Hematopoietic multipotent progenitor cell treated with erythropoietin and hydrocortisone succinate and interleukin-3 and kit ligand, for 8 days (in vitro differentiated cells): Measurements from ENCODE around the gene CFAP119.

Experiments
- DNase-seq: peaks from one replicate; pipeline ENCODE4 v3.0.0-alpha.2; 2015

Gene CFAP119

DNA sequence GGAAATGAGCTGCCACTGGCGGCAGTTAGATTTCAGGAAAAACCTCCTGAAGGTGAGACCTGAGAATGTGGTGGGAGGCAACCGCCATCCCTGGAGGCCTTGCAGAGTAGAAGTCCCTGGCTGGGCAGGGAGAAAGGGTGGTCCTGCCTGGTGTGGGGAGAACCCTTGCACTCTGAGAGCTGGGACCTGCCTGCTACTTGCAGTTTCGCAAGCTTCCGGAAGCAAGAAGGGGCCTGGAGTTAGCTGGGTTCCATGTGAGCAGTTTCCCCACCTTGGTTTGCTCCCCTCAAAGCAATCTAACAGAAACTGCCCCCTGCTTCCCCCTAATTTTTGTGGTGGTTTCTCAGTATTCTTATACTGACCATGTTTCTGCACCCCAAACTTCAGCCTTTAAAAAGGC, 18.7 kb upstream of the CFAP119 start:
- DNase-seq = no peak

DNA sequence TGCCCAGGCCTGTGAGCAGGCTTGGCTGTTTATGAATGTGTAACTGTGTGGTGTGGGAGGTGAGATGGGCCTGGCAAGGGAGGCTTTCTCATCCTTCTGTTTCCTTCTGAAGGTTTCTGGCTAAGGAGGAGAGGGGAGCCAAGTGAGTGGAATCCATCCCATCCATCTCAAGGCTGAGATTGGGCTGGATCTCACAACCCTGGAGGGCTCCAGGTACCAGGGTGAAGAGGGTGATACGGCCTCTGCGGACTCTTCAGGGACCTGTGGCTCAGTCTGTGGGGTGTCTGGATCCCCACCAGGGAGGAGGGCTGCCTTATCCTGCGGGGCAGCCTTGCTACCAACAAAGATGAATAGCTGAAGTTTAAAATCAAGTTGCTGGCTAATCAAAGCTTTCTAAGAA, 18.2 kb upstream of the CFAP119 start:
- DNase-seq = no peak

DNA sequence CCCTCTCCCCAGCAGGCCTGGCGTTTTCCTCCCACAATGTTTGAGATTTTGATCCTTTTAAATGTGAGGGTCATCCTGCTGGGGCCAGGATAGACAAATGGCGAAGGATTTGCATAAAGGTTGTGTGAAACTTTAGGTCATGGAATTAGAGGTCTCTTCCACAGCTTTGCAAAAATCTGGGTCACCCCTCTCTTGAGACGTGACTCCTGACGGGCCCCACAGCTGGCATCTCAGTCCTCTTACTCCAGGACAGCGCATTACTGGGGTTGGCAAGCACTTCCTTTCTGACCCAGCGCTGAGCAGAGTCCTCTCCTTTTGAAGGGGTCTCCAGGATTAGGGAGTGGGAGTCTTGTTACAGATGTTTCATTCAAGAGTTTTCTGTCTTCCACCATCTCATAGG, 17.7 kb upstream of the CFAP119 start:
- no peak for DNase-seq

DNA sequence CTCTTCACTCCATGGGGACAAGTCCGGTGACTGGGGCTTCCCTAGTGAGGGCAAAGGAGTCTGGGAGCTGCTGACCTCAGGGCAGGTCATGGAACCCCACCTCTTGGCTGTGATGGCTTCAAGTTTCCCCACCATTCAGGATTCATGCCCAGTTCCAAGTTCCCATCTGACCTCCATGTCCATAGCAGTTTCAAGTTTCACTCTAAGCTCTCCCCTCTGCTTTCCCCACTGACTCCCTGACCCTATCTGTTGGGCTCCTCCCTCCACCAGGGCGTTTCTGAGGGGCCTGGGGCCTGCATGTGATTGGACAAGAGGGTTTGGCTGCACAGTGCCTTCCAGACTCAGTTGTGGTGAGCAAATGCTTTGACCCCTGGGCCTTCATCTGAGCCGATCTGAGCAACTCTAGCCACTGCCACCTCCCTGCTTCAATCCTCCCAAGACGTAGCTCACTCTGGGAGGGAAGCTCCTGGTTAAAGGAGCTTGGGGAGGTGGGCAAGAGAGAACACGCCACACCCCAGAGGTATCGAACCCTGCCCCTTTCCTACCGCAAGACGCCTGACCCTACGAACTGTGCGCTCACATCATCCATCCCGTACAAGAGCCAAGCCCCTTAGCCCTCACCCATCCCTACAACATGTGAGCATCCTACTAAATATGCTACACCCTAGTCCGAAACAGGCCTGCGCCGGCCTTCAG, 16.8 kb upstream of the CFAP119 start:
- DNase-seq = peak; percentile 41

DNA sequence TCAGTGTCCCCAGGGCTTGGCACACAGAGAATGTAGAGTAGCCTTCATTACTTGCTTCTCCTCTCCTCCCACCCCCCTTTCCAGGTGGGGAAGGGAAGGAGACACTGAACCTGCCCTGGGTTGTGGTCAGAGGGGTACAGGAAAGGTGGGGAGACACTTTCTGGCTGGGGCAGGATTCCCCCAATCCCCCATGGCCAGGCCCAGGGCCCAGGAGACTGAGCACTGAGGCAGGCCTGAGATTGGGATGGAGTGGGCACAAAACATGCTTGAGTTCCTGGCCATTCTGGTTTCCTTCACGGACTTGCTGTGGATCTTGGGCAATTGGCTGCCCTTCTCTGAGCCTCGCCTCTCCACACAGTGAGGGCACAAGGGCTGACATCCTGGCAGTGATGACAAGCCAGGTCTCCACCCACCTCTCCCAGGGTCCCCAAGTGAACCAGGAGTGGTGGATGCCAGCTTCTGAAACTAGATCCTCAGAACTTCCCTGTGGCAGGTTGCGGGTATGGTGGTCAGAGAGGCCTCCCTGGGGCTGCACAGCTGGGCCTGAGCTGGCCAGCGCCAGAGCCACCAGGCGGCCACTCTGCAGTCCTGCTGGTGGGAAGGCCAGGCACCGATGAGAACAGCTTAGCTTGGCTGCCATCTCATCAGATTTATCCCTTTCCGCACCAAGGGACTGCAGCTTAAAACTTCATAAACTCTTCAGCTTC, 15.9 kb upstream of the CFAP119 start:
- no peak for DNase-seq

DNA sequence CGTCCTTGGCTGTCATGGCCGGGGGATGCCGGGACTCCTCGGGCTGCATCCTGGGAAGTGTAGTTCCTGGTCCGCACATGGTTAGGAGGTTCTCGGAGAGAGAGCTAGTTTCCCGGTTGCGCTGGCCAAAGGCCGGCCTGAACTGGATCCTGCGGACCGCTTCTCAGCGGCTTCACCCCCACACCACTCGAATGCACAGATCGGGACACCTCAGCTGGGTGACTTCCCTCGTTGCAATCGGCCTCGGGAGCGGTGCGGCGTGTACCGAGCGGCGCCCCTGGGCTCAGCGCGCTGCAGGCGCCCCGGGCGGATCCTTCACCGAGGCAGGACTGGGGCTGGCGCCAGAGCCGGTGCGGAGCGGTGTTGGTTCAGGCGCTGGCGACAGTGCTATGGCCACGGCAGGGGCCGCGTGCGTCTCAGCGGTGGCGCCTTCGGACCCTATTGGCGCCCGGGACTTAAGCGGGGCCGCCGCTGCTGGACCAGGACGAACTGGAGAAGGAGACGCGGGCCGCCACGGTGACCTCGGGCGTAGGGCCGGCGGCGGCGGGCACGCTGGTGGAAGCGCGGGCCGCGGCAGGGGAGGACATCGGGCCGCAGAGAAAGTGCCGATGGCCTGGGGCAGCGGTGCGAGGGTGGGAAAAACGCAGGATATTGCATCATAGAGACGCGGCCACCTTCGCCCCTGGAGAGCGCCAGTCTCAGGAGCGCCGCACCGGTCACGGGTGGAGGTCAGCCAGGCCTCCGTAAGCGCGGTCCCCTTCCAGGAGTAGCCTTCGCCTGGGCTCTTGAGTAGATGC, 13.7 kb upstream of the CFAP119 start:
- DNase-seq = peak; percentile 87

DNA sequence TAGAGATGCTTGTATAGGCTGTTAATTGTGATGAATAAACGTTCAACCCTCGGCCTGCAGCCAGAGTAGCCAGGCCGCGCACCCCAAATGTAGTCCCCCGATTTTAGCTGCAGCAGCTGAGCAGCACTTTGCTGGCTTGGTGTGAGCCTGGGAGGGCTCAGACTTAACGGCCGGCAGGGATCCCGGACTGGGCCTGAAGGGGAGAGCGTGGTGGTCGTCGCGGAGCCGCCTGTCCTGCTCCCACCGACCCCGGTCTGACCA, 13.2 kb upstream of the CFAP119 start:
- no peak for DNase-seq

DNA sequence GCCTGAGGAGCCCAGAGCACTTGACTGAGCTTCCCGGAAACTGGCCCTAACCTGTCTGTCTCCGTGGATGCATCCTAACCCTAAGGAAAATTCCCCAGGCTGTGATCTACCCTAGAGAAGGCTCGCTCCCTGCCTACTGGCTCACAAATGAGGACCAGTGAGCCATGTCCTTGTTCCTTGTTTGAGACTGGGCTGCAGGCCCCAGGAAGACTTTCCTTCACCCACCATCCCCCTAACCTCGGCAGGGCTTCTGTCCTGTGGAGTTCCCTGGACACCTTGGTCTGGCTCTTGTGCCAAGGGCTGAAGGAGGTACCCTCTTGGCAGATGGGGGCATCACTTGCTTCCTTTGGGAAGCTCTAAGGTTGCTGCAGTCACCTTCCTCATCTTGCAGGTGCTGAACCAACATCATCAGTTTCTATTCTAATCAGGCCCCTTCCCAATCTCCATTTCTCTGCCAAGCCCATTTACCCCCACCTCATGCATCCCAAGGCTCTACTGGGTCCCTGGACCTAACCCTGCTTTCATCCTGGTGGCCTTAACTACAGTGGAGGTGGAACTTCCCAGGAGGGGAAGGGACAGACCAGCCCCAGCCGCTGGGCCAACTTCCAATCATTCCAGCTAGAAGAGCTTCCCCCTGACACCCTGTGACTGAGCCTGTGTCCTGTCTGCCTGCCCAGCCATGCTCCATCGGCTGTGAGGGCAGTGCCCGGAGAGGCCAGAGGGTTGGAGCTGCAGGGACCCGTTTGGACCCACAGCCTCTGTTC, 12.7 kb upstream of the CFAP119 start:
- no peak for DNase-seq

DNA sequence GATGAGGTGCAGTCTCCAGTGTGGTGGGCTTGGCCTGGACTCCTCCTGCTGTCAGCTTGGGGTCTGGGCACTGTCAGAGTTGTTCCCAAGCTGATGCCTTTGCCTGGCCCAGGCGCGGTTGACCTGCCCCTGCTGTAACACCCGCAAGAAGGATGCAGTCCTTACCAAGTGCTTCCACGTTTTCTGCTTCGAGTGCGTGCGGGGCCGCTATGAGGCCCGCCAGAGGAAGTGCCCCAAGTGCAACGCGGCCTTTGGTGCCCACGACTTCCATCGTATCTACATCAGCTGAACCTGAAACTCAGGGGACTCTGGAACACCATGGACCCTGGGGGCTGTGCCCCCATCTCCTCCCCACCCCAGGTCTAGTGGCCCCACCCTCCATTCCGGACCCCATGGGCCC, 12.0 kb upstream of the CFAP119 start:
- DNase-seq = no peak

DNA sequence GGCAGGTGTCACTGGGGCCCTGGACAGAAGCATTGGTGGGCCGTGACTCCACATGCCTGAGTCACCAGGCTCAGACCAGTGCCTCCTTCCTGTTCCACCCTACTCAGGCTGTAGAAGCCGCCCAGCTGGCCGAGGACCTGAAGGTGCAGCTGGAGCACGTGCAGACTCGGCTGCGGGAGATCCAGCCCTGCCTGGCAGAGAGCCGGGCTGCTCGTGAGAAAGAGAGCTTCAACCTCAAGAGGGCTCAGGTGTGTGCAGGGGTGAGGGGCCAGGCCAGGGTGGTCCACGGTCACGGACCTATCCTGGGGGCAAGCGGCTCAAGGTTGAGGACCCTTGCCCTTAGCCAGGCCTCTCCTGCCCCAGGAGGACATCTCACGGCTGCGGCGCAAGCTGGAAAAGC, 9.9 kb upstream of the CFAP119 start:
- DNase-seq = no peak

DNA sequence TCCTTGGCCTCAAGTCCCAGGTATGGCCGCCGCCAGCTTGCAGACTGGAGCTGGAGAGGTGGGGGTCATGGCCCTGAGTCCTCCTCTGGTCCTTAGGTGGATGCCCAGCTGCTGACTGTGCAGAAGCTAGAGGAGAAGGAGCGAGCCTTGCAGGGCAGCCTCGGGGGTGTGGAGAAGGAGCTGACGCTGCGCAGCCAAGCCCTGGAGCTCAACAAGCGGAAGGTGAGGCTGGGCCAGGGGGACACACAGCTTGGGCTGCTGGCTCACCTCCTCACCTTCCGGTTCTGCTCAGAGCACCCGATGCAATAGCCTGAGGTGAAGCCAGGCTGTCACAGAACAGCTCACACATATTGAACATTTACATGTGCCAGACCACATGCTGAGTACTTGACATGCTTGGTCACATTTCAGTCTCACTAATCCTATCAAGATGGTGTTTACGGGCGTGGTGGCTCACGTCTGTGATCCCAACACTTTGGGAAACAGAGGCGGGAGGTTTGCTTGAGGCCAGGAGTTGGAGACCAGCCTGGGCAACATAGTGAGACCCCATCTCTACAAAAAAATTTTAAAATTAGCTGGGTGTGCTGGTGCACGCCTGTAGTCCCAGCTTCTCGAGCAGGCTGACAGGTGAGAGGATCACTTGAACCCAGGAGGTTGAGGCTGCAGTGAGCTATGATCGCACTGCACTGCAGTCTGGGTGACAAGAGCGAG, 7.7 kb upstream of the CFAP119 start:
- no peak for DNase-seq

DNA sequence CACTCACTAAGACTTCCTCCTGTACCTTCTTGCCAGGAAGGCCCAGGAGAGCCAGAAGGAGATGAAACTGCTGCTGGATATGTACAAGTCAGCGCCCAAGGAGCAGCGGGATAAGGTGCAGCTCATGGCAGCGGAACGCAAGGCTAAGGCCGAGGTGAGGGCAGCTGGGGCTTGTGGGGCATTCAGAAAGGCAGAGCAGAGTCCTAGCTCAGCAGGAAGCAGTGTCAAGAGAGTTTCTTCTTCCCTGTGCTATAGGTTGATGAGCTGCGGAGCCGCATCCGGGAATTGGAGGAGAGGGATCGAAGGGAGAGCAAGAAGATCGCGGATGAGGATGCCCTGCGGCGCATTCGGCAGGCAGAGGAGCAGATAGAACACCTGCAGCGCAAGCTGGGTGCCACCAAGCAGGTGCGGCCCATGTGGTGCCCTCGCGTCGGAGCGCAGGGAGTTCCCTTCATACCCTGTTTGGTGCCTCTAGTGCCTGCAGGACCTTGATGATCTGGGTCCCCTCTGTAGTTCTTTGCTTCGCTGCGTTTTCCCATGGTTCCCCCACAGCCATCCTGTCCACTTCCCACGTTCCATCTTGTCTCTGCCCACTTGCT, 6.8 kb upstream of the CFAP119 start:
- DNase-seq = no peak

DNA sequence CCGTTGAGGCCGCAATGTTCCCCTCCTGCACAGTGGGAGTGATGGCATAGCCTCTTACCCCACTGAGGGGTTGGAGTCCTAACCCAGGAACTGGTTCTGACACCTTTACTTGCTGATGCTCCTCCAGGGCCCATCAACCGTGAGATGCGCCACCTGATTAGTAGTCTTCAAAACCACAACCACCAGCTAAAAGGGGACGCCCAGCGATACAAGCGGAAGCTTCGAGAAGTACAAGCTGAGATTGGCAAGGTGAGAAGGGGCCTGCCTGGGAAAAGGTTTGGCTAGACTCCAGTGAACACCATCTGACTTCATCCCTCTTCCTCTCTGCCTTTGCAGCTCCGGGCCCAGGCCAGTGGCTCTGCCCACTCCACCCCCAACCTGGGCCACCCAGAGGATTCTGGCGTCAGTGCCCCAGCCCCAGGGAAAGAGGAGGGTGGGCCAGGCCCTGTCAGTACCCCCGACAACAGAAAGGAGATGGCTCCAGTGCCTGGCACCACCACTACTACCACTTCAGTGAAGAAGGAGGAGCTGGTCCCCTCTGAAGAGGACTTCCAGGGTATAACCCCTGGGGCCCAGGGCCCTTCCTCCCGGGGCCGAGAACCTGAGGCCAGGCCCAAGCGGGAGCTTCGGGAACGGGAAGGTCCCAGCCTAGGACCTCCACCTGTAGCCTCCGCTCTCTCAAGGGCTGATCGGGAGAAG, 6.1 kb upstream of the CFAP119 start:
- no peak for DNase-seq

DNA sequence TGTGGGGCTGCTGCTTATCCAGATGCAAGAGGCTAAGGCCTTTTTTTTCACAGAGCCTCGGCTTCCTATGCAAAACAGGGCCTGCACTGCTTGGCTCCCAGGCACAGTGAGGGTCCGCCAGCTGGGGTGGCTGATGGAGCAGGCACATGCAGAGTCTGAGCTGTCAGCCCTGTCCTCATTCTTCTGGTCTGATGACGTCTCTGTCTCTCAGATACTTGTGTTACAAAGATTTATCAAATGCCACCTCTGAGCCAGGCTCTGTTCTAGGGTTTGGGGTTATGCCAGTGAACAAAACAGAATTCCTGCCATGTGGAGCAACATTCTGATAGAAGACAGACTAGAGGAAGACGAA, 5.0 kb upstream of the CFAP119 start:
- no peak for DNase-seq

DNA sequence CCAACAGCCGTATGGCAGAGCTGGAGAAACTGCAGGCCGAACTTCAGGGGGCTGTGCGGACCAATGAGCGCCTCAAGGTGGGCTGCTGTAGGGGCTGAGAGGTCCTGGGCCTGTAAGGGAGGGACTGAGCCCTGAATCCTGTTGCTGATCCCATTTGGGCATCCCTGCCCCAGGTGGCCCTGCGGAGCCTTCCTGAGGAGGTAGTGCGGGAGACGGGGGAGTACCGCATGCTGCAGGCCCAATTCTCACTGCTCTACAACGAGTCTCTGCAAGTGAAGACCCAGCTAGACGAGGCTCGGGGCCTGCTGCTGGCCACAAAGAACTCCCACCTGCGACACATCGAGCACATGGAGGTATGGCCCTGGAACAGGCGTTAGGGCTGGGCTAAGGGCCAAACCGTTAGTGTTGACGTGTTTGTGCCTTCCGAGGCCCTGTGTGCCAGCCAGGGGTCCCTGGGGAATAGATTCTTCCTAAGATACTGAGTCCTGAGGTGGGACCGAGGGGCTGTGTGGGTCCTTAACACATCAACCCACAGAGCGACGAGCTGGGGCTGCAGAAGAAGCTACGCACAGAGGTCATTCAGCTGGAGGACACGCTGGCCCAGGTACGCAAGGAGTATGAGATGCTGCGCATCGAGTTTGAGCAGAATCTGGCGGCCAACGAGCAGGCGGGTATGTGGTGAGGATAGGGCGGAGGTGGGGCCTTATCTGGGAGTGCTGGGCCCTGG, 4.5 kb upstream of the CFAP119 start:
- peak; percentile 92 for DNase-seq

DNA sequence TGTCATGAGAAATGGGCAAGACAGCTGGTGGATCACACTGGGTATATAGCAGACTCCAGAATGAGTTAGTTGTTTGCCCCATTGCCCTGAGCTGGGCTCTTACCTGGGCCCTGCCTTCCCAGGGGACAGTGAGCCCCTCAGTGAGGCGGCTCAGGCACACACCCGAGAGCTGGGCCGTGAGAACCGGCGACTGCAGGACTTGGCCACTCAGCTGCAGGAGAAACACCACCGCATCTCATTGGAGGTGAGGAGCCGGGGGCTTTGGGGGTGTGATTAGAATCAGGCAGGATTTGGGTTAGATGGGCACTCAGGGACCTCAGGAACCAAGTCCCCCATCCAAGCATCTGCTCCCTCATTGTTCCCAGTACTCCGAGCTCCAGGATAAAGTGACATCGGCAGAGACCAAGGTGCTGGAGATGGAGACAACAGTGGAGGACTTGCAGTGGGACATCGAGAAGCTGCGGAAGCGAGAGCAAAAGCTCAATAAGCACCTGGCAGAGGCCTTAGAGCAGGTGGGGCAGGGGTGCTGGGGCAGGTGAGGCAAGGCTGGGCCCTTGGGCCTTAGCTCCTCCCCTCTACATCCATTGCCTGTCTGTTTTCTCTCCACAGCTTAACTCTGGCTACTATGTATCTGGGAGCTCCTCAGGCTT, 3.1 kb upstream of the CFAP119 start:
- no peak for DNase-seq

DNA sequence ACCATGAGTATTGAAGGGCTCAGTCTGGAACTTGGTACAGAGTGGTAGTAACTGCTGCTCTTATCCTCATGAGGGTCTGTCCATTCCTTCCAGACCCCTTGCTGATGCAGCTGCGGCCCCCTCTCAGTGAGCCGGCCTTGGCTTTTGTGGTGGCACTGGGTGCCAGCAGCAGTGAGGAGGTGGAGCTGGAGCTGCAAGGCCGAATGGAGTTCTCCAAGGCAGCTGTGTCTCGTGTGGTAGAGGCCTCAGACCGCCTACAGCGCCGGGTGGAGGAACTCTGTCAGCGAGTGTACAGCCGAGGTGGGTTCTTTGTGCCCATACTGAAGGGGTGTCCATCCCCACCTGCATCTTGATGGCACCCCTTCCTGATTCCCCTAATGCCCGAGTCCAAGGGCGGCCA, 2.2 kb upstream of the CFAP119 start:
- no peak for DNase-seq

DNA sequence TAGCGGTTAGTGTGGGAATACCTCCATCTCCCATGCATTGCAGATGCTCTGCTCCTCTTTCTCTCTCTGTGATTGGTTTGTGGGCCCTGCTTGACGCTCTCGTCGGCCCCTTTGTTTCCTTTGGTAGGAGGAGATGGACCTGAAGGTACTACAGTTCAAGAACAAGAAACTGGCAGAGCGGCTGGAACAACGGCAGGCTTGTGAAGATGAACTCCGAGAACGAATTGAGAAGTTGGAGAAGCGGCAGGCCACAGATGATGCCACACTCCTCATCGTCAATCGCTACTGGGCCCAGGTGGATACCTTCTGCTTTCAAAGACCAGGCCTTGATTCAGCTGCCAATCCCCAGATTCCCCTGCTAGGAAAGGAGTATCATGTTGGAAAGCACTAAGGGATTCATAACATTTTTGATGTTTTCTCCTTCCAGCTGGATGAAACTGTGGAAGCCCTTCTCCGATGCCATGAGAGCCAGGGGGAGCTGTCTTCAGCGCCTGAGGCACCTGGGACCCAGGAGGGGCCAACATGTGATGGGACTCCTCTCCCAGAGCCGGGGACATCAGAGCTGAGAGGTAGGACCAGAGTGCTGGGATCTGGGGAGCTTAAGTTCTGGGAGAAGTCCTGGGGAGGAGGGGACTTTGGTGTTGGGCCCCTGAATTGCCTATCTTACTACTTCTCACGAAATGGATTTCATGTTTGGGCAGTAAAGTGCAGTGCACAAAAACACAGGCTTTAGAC, 1.3 kb upstream of the CFAP119 start:
- DNase-seq = no peak

DNA sequence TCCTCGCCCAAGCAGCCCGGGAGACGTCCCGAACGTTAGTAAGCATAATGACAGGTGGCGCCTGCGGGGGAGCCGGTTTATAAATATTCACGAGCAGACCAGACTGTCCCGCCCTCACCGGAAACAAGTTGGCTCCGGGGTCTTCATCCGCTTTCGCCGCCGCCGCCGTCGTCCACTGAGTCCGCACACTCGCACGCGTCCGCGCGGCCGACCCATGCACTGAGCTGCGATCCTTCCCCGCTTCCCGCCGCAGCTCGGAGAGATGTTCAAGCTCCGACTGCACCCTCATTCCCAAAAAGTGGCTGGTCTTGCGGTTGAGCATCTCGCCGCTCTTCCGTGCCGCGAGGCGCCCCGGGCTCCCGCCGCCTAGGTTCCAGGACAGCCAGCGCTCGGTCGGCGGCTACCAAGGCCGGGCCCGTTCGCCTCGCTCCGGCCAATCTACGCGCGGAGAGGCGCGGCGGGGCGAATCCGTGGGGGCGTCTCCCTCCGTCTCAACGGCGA, 385 bp downstream of the CFAP119 start:
- DNase-seq = peak; percentile 62
